Suppressor macrophage treated with lipopolysaccharide for 1 hour (primary cell): ENCODE data around the gene RBM42.

ENCODE experiments used
- DNase-seq, 3 donors: peaks; one replicate each; pipeline ENCODE4 v3.0.0-alpha.2; 2020 to 2022

Gene RBM42

GRCh38 chr19:35656700-35657099 is 27.9 kb downstream of the RBM42 start:
- DNase-seq: no peak

GRCh38 chr19:35657904-35658700 is 29.3 kb downstream of the RBM42 start:
- DNase-seq: no peak

GRCh38 chr19:35661995-35662340 is 33.1 kb downstream of the RBM42 start:
- DNase-seq: no peak

GRCh38 chr19:35663981-35664380 is 35.1 kb downstream of the RBM42 start:
- DNase-seq: no peak

- no peak for DNase-seq
Measured at GRCh38 chr19:35665157-35665556, 36.3 kb downstream of the RBM42 start.

GRCh38 chr19:35665604-35666003 is 36.8 kb downstream of the RBM42 start:
- DNase-seq: no peak

GRCh38 chr19:35666251-35666913 is 37.5 kb downstream of the RBM42 start, which contains the start of gene UPK1A:
UPK1A (plus strand) TSS chr19:35666517; CDS start chr19:35666813, 296 bp downstream.
- no peak for DNase-seq

- DNase-seq: no peak
Measured at GRCh38 chr19:35669566-35669965, 40.7 kb downstream of the RBM42 start.

- no peak for DNase-seq
Measured at GRCh38 chr19:35669974-35670373, 41.1 kb downstream of the RBM42 start.

GRCh38 chr19:35670686-35671085 is 41.9 kb downstream of the RBM42 start:
- DNase-seq: no peak

GRCh38 chr19:35671818-35672217 is 43.0 kb downstream of the RBM42 start:
- no peak for DNase-seq

GRCh38 chr19:35673121-35673804 is 44.4 kb downstream of the RBM42 start:
- DNase-seq: peak; percentile 68 to 77 (median 74)

- DNase-seq: no peak
Measured at GRCh38 chr19:35675589-35676140, 46.8 kb downstream of the RBM42 start.
